IgD-negative memory B cell (primary cell): ENCODE measurements around the gene SASH1. TPM values are rescaled to one million over a fixed set of nuclear protein-coding genes. Genes with fewer than 3 reads are reported as not detected.

Experiments
- H3K27ac Mint-ChIP-seq, 3 donors: one replicate each; pipeline ENCODE4 v1.8.0; 2020 to 2022; ENCODE audit warnings: mild to moderate bottlenecking in 3 of 3, mixed read lengths in 3 of 3, moderate library complexity in 1 of 3
- H3K27me3 Mint-ChIP-seq: one replicate; pipeline ENCODE4 v1.8.0; 2021; ENCODE audit warnings: mixed read lengths
- H3K36me3 Mint-ChIP-seq: one replicate; pipeline ENCODE4 v1.8.0; 2020; ENCODE audit warnings: mild to moderate bottlenecking, mixed read lengths
- H3K4me1 Mint-ChIP-seq, 3 donors: one replicate each; pipeline ENCODE4 v1.8.0; 2020 to 2022; ENCODE audit warnings: mixed read lengths in 3 of 3, mild to moderate bottlenecking in 1 of 3
- H3K4me3 Mint-ChIP-seq, 4 donors: one replicate each; pipeline ENCODE4 v1.8.0; 2020 to 2022; ENCODE audit warnings: mild to moderate bottlenecking in 4 of 4, mixed read lengths in 4 of 4, moderate library complexity in 3 of 4
- H3K9me3 Mint-ChIP-seq, 3 donors: one replicate each; pipeline ENCODE4 v1.8.0; 2020 to 2021; ENCODE audit warnings: mixed read lengths in 3 of 3, mild to moderate bottlenecking in 1 of 3
- polyA plus RNA-seq: library from polyadenylated mRNA; unstranded; fragments of 300-500 nt; fragmentation: Illumina TruSeq; gene quantifications from one replicate; pipeline ENCODE4 v1.2.3, GENCODE V29; 2021

Gene SASH1
- polyA plus RNA-seq, 1 donor from 2014 or later: 0.55 TPM

GRCh38 chr6:148502083-148502772, 159.6 kb downstream of the SASH1 start:
- H3K9me3 Mint-ChIP-seq: no peaks in the 10 kb centered on the region
- H3K4me1 Mint-ChIP-seq: no peaks in the 10 kb centered on the region
- peaks cover 10% of the 10 kb centered on the region for H3K27me3 Mint-ChIP-seq
- no peaks in the 10 kb centered on the region for H3K36me3 Mint-ChIP-seq
- no peak overlapping the region for H3K4me3 Mint-ChIP-seq
- H3K27ac Mint-ChIP-seq: no peak overlapping the region

- H3K36me3 Mint-ChIP-seq: no peaks in the 10 kb centered on the region
- peaks cover 15% of the 10 kb centered on the region for H3K27me3 Mint-ChIP-seq
- H3K27ac Mint-ChIP-seq: no peak overlapping the region
- no peaks in the 10 kb centered on the region for H3K9me3 Mint-ChIP-seq
- no peaks in the 10 kb centered on the region for H3K4me1 Mint-ChIP-seq
- H3K4me3 Mint-ChIP-seq: no peak overlapping the region
These were observed 160.1 kb downstream of the SASH1 start for GRCh38 chr6:148502773-148503135.

- Mint-ChIP-seq H3K4me3 (no peak overlapping the region), H3K9me3 (no peaks in the 10 kb centered on the region), H3K36me3 (no peaks in the 10 kb centered on the region), H3K27me3 (peaks cover 22% of the 10 kb centered on the region), H3K27ac (no peak overlapping the region), H3K4me1 (no peaks in the 10 kb centered on the region)
These were observed 161.1 kb downstream of the SASH1 start for GRCh38 chr6:148503703-148504102.

- H3K4me3 Mint-ChIP-seq: no peak overlapping the region
- no peaks in the 10 kb centered on the region for H3K36me3 Mint-ChIP-seq
- no peak overlapping the region for H3K27ac Mint-ChIP-seq
- H3K9me3 Mint-ChIP-seq: no peaks in the 10 kb centered on the region
- peaks cover 3 to 9% (median 5%) of the 10 kb centered on the region in 3 donors for H3K4me1 Mint-ChIP-seq
- peaks cover 24% of the 10 kb centered on the region for H3K27me3 Mint-ChIP-seq
These were observed 165.1 kb downstream of the SASH1 start for GRCh38 chr6:148507774-148508173.

GRCh38 chr6:148508401-148509041, 165.9 kb downstream of the SASH1 start:
- no peak overlapping the region for H3K27ac Mint-ChIP-seq

GRCh38 chr6:148509119-148509799, 166.6 kb downstream of the SASH1 start:
- peak overlapping the region in 2 of 4 donors; percentile 13 to 59 for H3K4me3 Mint-ChIP-seq
- H3K27ac Mint-ChIP-seq: no peak overlapping the region
- peaks cover 3 to 9% (median 5%) of the 10 kb centered on the region in 3 donors for H3K4me1 Mint-ChIP-seq
- no peaks in the 10 kb centered on the region for H3K9me3 Mint-ChIP-seq
- peaks cover 24% of the 10 kb centered on the region for H3K27me3 Mint-ChIP-seq
- H3K36me3 Mint-ChIP-seq: peaks cover 2% of the 10 kb centered on the region

More at GRCh38 chr6:148508401-148509041, 165.9 kb downstream of the SASH1 start:
- Mint-ChIP-seq H3K27me3 (peaks cover 24% of the 10 kb centered on the region), H3K36me3 (no peaks in the 10 kb centered on the region), H3K4me3 (peak overlapping the region in 1 of 4 donors; percentile 32), H3K4me1 (peaks cover 3 to 9% (median 5%) of the 10 kb centered on the region in 3 donors), H3K9me3 (no peaks in the 10 kb centered on the region)

GRCh38 chr6:148509800-148510581, 167.4 kb downstream of the SASH1 start:
- no peak overlapping the region for H3K4me3 Mint-ChIP-seq
- H3K36me3 Mint-ChIP-seq: peaks cover 2% of the 10 kb centered on the region
- peaks cover 3 to 9% (median 5%) of the 10 kb centered on the region in 3 donors for H3K4me1 Mint-ChIP-seq
- H3K27me3 Mint-ChIP-seq: peaks cover 24% of the 10 kb centered on the region
- no peaks in the 10 kb centered on the region for H3K9me3 Mint-ChIP-seq
- H3K27ac Mint-ChIP-seq: no peak overlapping the region

- no peak overlapping the region for H3K27ac Mint-ChIP-seq
- no peak overlapping the region for H3K4me3 Mint-ChIP-seq
- no peaks in the 10 kb centered on the region for H3K9me3 Mint-ChIP-seq
- H3K36me3 Mint-ChIP-seq: peaks cover 2% of the 10 kb centered on the region
- peaks cover 6% of the 10 kb centered on the region for H3K27me3 Mint-ChIP-seq
- peaks cover 5 to 14% (median 13%) of the 10 kb centered on the region in 3 donors for H3K4me1 Mint-ChIP-seq
These were observed 170.8 kb downstream of the SASH1 start for GRCh38 chr6:148513145-148514071.

- Mint-ChIP-seq H3K27me3 (peaks cover 5% of the 10 kb centered on the region), H3K27ac (no peak overlapping the region), H3K4me1 (peaks cover 11 to 13% (median 13%) of the 10 kb centered on the region in 3 donors), H3K36me3 (peaks cover 2% of the 10 kb centered on the region), H3K4me3 (no peak overlapping the region), H3K9me3 (no peaks in the 10 kb centered on the region)
These were observed 171.6 kb downstream of the SASH1 start for GRCh38 chr6:148514091-148514845.

GRCh38 chr6:148516217-148516616, 173.6 kb downstream of the SASH1 start:
- Mint-ChIP-seq H3K36me3 (peaks cover 2% of the 10 kb centered on the region), H3K9me3 (no peaks in the 10 kb centered on the region), H3K4me1 (peaks cover 19 to 22% (median 21%) of the 10 kb centered on the region in 3 donors), H3K27me3 (peaks cover 2% of the 10 kb centered on the region), H3K4me3 (no peak overlapping the region), H3K27ac (no peak overlapping the region)

GRCh38 chr6:148516617-148517016, 174.0 kb downstream of the SASH1 start:
- Mint-ChIP-seq H3K4me1 (peaks cover 22 to 26% (median 24%) of the 10 kb centered on the region in 3 donors), H3K27me3 (peaks cover 2% of the 10 kb centered on the region), H3K27ac (no peak overlapping the region), H3K9me3 (no peaks in the 10 kb centered on the region), H3K4me3 (no peak overlapping the region), H3K36me3 (peaks cover 2% of the 10 kb centered on the region)

- Mint-ChIP-seq H3K4me1 (peaks cover 27 to 31% (median 30%) of the 10 kb centered on the region in 3 donors), H3K27me3 (peaks cover 2% of the 10 kb centered on the region), H3K36me3 (peaks cover 2% of the 10 kb centered on the region)
These were observed 174.8 kb downstream of the SASH1 start for GRCh38 chr6:148517470-148517869.

GRCh38 chr6:148518511-148519156, 176.0 kb downstream of the SASH1 start:
- peaks cover 27 to 31% (median 31%) of the 10 kb centered on the region in 3 donors for H3K4me1 Mint-ChIP-seq
- peaks cover 2% of the 10 kb centered on the region for H3K36me3 Mint-ChIP-seq
- H3K9me3 Mint-ChIP-seq: no peaks in the 10 kb centered on the region
- no peak overlapping the region for H3K27ac Mint-ChIP-seq
- peaks cover 2% of the 10 kb centered on the region for H3K27me3 Mint-ChIP-seq
- no peak overlapping the region for H3K4me3 Mint-ChIP-seq

More at GRCh38 chr6:148517470-148517869, 174.8 kb downstream of the SASH1 start:
- Mint-ChIP-seq H3K4me3 (no peak overlapping the region), H3K9me3 (no peaks in the 10 kb centered on the region), H3K27ac (peak overlapping the region in 1 of 3 donors; percentile 65)
